K562 (cell line): ENCODE measurements around the gene IFITM2. TPM values are rescaled to one million over a fixed set of nuclear protein-coding genes. Genes with fewer than 3 reads are reported as not detected.

ENCODE experiments used
- CREB5 ChIP-seq: fragments of 250-450 bp; sonication (Bioruptor Pico); IDR thresholded peaks from 2 replicates; pipeline ENCODE4 v1.5.0; 2020; ENCODE audit warnings: mild to moderate bottlenecking
- DDX20 ChIP-seq: fragments of 450-650 bp; IDR thresholded peaks from 2 replicates; pipeline ENCODE4 v1.6.1; 2016; ENCODE audit warnings: missing genetic modification characterization, low read depth, mild to moderate bottlenecking, missing compliant biosample characterization, moderate library complexity
- EHMT2 ChIP-seq: fragments of 450-650 bp; IDR thresholded peaks from 2 replicates; pipeline ENCODE4 v1.6.1; 2018; ENCODE audit warnings: antibody characterized with exemption
- GABPA ChIP-seq: fragments of 200-800 bp; sonication (Bioruptor generic); conservative IDR thresholded peaks from 2 replicates; pipeline ENCODE4 v1.6.1; 2016; ENCODE audit warnings: low read depth, missing genetic modification characterization, missing compliant biosample characterization
- HDAC8 ChIP-seq: fragments of 450-650 bp; IDR thresholded peaks from 2 replicates; pipeline ENCODE4 v1.6.1; 2016; ENCODE audit warnings: mild to moderate bottlenecking, missing genetic modification characterization, moderate library complexity, missing compliant biosample characterization
- HMG20B ChIP-seq: fragments of 250-450 bp; sonication (Bioruptor Pico); IDR thresholded peaks from 2 replicates; pipeline ENCODE4 v1.5.0; 2021; ENCODE audit warnings: mild to moderate bottlenecking
- HOMEZ ChIP-seq: fragments of 250-450 bp; sonication (Bioruptor Pico); IDR thresholded peaks from 2 replicates; pipeline ENCODE4 v1.4.0; 2020; ENCODE audit warnings: mild to moderate bottlenecking, moderate library complexity
- HOXB6 ChIP-seq: fragments of 250-450 bp; sonication (Bioruptor Pico); IDR thresholded peaks from 2 replicates; pipeline ENCODE4 v1.5.1; 2022; ENCODE audit warnings: mild to moderate bottlenecking, borderline replicate concordance
- KAT8 ChIP-seq: fragments of 450-650 bp; IDR thresholded peaks from 2 replicates; pipeline ENCODE4 v1.6.1; 2016; ENCODE audit warnings: low read depth, mild to moderate bottlenecking
- NR4A1 ChIP-seq, 2 experiments: fragments of 250-450 bp in 1 of 2; fragments of 450-650 bp in 1 of 2; sonication (Bioruptor Pico) in 1 of 2; IDR thresholded peaks; 2 replicates each; pipeline versions ENCODE4 v1.4.0 to v1.6.1; 2016 to 2020; ENCODE audit warnings: mild to moderate bottlenecking in 2 of 2, missing compliant biosample characterization in 1 of 2, missing genetic modification characterization in 1 of 2, moderate library complexity in 1 of 2
- POLR2G ChIP-seq: fragments of 200-400 bp; formaldehyde crosslinking; IDR thresholded peaks from 2 replicates; pipeline ENCODE4 v1.6.1; 2017; ENCODE audit warnings: low read depth, mild to moderate bottlenecking, antibody characterized with exemption, low read length, moderate library complexity
- POLR2H ChIP-seq: IDR thresholded peaks from 2 replicates; pipeline ENCODE4 v1.6.1; 2016; ENCODE audit warnings: missing genetic modification characterization, low read depth, mild to moderate bottlenecking, control low read depth, missing compliant biosample characterization, moderate library complexity
- PURB ChIP-seq: sonication (generic); formaldehyde crosslinking; IDR thresholded peaks from 2 replicates; pipeline ENCODE4 v1.9.0; 2021; ENCODE audit warnings: low read depth, mild to moderate bottlenecking, missing genetic modification reagents
- TFAM ChIP-seq: fragments of 250-450 bp; sonication (Bioruptor Pico); conservative IDR thresholded peaks from 2 replicates; pipeline ENCODE4 v1.5.0; 2021; ENCODE audit warnings: mild to moderate bottlenecking, moderate library complexity
- U2AF1 ChIP-seq: fragments of 200-400 bp; formaldehyde crosslinking; optimal IDR thresholded peaks from 2 replicates; pipeline ENCODE3; 2017; ENCODE audit warnings: mild to moderate bottlenecking, low read depth, low read length, moderate library complexity
- ZFPM2 ChIP-seq: fragments of 250-450 bp; sonication (Bioruptor Pico); IDR thresholded peaks from 2 replicates; pipeline ENCODE4 v1.5.1; 2022; ENCODE audit warnings: mild to moderate bottlenecking
- ZNF175 ChIP-seq: fragments of 200-800 bp; sonication (Bioruptor generic); IDR thresholded peaks from 2 replicates; pipeline ENCODE4 v1.6.1; 2016; ENCODE audit warnings: low read depth, mild to moderate bottlenecking, missing genetic modification characterization, missing compliant biosample characterization
- ZNF408 ChIP-seq: fragments of 250-450 bp; sonication (Bioruptor Pico); IDR thresholded peaks from 2 replicates; pipeline ENCODE4 v1.4.0; 2020; ENCODE audit warnings: low read depth, mild to moderate bottlenecking, moderate library complexity
- ZNF444 ChIP-seq: fragments of 250-450 bp; sonication (Bioruptor Pico); IDR thresholded peaks from 2 replicates; pipeline ENCODE4 v1.4.0; 2020; ENCODE audit warnings: mild to moderate bottlenecking, moderate library complexity
- polyA plus RNA-seq, 8 experiments: library from polyadenylated mRNA; depleted of rRNA in 4 of 8; stranded (reverse) in 5 of 8; unstranded in 3 of 8; fragments of >200 nt; fragmentation: Nextera tagmentation in 2 of 8; fragmentation: Illumina TruSeq in 1 of 8; extraction: Ambion mirVana in 2 of 8; extraction: Trizol in 1 of 8; gene quantifications; 2 replicates each; pipeline versions ENCODE4 v1.2.1 to v1.2.3, GENCODE V29; 2011 to 2014; ENCODE audit warnings: inconsistent platforms in 1 of 8, missing spikeins in 1 of 8
- total RNA-seq, 7 experiments: library from RNA; depleted of rRNA in 6 of 7; stranded (reverse); fragments of >200 nt in 6 of 7; fragmentation: Illumina TruSeq in 2 of 7; extraction: Trizol in 2 of 7; gene quantifications; 2 replicates each; pipeline versions ENCODE4 v1.2.1 to v1.2.3, GENCODE V29; 2011 to 2021; ENCODE audit warnings: low replicate concordance in 1 of 7
- TF ChIP-seq, protein P1 (sequence below): IDR thresholded peaks from 3 replicates; pipeline ENCODE4 v1.6.1; 2011; ENCODE audit warnings: borderline replicate concordance, mild to moderate bottlenecking, moderate library complexity; ENCODE audit not compliant: insufficient read length; ENCODE audit errors: extremely low read depth
- TF ChIP-seq, protein P2 (sequence below): sonication (generic); IDR thresholded peaks from 2 replicates; pipeline ENCODE4 v1.6.1; 2016

Gene IFITM2
- total and polyA plus RNA-seq, 9 of the 15 experiments (the other 6 are each of a cell fraction or from before 2014, with no cell fraction given) = 52.8 to 4,872 (median 356) TPM

DNA sequence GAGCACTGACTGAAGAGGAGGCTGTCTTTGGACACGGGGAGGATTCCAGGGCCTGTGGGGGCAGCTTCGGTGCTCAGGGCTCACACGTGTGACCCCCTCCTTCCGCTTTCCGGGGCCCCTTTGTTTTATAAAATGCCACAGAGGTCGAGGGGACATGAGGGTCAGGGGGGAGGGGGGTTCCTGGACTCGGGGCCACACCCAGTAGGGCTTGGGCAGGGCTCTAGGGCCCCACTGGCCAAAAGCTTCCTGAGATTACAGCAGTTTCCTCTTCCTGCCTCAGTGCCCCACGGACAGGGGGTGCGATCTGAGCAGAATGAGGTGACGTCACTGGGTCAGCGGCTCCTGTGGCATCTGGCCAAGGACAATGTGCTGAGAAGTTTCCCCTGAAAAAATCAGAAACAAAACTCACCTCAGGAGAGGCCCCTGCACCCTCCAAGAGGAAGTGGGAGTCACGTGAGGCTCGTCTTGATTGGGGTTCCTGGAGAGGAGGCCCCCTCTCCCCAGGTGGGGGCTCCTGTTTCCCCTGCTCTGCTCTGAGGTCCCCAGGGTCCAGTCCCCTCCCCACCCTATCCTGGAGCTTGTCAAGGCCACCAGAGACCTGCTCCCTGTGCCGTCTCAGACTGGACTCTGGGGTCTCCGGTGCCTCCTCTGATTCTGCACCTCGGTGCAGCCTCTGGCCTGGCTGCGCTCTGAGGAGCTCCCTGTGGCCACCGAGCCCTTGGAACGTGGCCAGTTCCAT, 19.4 kb downstream of the IFITM2 start (continued):
- TF ChIP-seq POLR2G (peak; percentile 40; the same call in 1 of the 2 replicates), CREB5 (CRISPR knock-in tag) (no peak), POLR2H (tag) (no peak), DDX20 (tag) (no peak), HMG20B (CRISPR knock-in tag) (no peak), ZNF444 (CRISPR knock-in tag) (0 out of 2 replicates have a peak, but pooled peaks have one; percentile 49), GABPA (tag) (peak; percentile 74), HOMEZ (CRISPR knock-in tag) (no peak), EHMT2 (no peak), KAT8 (no peak), ZNF408 (no peak), HOXB6 (CRISPR knock-in tag) (no peak), NR4A1 (CRISPR knock-in tag; IDR thresholded peaks at IDR 0.05) (no peak), NR4A1 (tag; IDR thresholded peaks at IDR 0.05) (no peak), ZNF175 (CRISPR knock-in tag) (peak; percentile 65), HDAC8 (no peak), TFAM (CRISPR knock-in tag) (no peak), U2AF1 (no peak), ZFPM2 (CRISPR knock-in tag) (no peak), PURB (CRISPR knock-in tag) (no peak)
- TF ChIP-seq, protein P1, sequence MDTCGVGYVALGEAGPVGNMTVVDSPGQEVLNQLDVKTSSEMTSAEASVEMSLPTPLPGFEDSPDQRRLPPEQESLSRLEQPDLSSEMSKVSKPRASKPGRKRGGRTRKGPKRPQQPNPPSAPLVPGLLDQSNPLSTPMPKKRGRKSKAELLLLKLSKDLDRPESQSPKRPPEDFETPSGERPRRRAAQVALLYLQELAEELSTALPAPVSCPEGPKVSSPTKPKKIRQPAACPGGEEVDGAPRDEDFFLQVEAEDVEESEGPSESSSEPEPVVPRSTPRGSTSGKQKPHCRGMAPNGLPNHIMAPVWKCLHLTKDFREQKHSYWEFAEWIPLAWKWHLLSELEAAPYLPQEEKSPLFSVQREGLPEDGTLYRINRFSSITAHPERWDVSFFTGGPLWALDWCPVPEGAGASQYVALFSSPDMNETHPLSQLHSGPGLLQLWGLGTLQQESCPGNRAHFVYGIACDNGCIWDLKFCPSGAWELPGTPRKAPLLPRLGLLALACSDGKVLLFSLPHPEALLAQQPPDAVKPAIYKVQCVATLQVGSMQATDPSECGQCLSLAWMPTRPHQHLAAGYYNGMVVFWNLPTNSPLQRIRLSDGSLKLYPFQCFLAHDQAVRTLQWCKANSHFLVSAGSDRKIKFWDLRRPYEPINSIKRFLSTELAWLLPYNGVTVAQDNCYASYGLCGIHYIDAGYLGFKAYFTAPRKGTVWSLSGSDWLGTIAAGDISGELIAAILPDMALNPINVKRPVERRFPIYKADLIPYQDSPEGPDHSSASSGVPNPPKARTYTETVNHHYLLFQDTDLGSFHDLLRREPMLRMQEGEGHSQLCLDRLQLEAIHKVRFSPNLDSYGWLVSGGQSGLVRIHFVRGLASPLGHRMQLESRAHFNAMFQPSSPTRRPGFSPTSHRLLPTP = no peak
- TF ChIP-seq, protein P2, sequence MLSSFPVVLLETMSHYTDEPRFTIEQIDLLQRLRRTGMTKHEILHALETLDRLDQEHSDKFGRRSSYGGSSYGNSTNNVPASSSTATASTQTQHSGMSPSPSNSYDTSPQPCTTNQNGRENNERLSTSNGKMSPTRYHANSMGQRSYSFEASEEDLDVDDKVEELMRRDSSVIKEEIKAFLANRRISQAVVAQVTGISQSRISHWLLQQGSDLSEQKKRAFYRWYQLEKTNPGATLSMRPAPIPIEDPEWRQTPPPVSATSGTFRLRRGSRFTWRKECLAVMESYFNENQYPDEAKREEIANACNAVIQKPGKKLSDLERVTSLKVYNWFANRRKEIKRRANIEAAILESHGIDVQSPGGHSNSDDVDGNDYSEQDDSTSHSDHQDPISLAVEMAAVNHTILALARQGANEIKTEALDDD = 0 out of 2 replicates have a peak, but pooled peaks have one; percentile 18
